CD4-positive, alpha-beta T cell treated with Interleukin-15 for 4 hours (primary cell): Measurements from ENCODE around the gene RANBP9.

Experiments used
- DNase-seq: peaks from one replicate; pipeline ENCODE4 v3.0.0-alpha.2; 2020; ENCODE audit warnings: low spot score

Gene RANBP9

DNA sequence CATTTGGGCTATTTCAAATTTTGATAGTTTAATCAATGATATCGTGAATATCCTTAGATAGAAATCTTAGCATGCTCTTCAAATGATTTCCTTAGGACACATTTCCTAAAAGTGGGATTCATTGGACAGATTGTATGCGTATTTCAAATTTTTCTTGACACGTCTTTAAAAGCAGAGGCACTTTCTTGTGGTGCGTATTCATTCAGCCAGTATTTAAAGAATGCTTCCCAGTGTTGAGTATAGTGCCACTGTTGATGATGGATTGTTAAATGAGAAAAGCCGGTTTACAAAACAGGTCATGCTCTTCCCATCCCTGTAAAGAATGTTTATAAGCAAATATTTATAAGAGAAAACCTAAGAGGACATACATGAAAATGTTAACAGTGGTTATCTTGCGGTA, 111.6 kb downstream of the RANBP9 start:
- no peak for DNase-seq

DNA sequence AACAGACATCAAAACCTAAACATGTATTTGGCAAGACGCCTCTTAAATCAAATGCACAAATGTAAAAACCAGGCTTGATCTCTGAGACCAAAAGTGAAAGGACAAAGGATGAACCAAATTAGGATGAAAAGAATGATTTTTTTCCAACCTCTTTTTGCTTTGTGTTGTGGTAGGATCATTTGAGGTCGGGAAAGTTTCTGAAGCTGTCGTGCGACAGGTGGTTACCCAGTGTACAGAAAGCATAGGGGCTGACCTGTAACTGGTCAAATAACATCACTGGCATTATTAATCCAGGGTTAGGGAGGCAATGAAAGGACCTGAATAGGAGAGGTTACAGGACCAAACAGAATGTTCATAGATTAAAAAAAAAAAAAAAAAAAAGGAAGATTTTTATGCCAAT, 114.6 kb downstream of the RANBP9 start:
- DNase-seq: no peak

DNA sequence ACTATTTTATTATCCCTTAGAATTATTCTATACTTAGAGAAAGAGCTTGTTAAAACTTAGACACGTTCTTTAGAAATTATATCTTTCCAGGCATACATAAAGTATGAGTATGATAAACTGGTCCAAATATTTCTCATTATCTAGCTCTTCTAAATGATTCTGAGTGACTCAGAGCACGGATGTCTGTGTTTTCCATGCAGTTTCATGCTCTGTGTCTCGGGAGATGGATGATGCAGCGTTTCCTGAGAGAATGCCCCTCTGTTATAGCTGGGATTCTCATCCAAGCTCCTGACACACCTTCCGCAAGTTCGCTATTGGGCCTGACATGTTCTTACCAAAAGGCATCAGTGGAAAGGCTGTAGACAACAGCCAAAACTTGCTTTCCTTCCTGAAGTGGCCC, 117.9 kb downstream of the RANBP9 start:
- no peak for DNase-seq

DNA sequence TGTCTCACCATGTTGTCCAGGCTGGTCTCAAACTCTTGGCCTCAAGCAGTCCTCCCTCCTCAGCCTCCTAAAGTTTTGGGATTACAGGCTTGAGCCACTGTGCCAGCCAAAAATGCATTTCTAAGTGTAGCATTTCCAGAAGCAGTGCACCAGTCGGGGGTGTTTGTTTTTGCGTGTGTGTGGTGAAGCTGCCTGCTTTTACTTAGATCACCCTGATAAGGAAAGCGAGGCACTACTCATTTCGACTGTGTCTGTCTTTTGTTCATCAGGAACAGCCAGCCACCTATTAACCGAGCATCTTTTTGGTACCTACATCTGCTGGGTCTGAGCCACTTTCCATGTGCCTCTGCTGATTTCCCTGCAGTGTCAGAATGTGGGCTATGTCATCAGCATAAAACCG, 118.5 kb downstream of the RANBP9 start:
- DNase-seq: no peak

DNA sequence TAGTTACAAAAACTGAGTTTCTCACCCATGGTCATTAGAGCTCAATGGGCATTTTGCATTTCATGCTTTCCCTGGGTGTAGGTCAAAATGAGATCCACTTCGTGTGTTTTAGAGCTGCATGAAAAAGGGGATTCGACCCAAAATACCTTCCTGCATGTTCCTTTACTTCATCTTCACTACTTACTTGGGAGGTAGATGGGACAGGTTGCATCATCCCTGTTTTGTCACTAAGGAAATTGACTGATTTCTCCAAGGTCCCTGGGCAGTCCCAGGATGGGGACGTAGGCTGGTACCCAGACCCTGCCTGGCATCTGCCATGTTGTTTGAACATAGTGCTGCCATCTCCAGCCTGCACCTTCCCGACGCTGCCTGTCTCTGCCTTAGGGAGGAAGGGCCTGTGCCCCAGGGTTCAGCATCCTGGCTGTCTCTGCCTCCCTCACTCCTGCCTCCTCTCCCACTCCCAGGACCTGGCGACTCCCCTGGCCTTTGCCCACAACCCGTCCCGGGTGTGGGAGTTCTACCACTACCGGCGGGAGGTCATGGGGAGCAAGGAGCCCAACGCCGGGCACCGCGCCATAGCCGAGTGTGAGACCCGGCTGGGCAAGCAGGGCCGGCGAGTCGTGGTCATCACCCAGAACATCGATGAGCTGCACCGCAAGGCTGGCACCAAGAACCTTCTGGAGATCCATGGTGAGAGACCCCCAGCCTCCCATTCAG, 120.3 kb downstream of the RANBP9 start:
- DNase-seq: no peak

DNA sequence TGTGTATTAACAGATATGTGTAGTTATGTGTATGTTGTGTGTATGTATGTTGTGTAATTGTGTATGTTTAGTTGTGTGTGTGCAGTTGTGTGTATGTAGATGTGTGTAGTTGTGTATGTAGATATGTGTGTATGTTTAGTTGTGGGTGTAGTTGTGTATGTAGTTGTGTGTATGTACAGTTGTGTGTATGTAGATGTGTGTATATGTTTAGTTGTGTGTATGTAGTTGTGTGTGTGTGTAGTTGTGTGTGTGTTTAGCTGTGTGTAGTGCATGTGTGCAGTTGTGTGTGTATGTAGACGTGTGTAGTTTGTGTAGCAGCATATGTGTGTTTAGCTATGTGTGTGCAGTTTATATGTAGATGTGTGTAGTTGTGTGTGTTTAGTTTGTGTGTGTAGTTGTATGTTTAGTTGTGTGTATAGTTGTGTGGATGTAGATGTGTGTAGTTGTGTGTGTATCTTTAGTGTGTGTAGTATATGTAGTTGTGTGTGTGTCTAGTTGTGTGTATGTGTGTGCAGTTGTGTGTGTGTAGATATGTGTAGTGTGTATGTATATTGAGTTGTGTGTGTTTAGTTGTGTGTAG, 121.0 kb downstream of the RANBP9 start:
- no peak for DNase-seq

DNA sequence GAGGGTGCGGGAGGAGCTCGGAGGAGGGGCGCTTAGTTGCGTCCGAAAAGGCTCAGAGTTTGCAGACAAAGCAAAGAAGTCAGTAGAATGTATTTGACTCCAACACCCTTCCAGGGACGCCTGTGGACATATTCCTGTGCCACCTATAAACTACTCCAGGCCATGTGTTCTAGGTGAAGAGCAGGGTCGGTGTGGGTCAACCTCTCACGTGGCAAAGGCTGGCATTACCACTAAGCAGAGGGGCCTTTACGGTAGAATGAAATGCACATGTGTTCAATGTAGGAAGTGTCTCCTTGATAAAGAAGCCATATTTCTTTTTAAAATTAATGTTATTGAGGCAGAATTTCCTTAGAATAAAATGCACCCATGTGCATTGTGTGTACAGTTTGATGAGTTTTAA, 121.8 kb downstream of the RANBP9 start:
- no peak for DNase-seq

DNA sequence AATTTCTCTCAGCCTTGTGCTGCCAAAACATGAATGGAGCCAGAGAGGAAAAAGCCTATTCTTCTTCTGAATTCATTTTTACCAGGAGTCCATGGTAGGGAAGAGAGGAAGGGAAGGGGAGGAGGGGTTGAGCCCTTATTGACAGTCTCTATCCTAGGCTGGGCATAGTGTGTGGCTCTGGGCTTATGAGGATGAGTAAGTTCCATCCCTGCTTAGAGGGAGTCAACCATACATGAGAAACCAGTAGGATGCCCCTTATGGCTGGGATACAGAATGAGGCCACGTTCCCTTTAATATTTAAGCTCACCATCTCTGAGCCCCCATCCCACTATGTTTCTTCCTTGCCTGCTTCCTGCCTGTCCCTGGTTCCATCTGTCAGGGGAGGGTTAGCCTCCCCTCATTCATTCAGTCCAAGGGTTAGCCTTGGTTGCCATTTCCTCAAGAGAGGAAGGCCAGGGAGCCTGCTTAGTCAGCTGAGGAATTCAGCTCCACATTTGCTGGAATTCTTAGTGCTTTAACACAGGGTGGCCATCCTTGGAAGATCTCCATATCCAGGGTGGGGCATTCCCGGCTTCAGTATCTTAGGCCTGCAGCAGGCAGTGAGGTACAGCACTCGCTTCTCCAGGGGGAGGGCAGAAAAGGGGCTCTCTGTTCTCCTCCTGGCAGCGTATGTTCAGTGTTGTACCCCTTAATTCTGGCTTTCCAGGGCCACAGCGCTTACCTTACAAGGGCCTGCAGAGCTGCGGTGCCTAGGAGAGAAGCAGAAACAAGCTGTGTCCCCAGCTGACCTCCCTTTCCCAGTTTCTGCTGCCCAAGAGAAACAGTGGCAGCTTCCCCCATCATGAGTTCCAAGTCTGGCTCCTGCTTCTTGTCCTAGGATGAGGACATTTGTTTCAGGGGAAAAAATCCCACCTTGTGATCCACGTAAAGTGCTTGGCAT, 124.8 kb downstream of the RANBP9 start:
- no peak for DNase-seq

DNA sequence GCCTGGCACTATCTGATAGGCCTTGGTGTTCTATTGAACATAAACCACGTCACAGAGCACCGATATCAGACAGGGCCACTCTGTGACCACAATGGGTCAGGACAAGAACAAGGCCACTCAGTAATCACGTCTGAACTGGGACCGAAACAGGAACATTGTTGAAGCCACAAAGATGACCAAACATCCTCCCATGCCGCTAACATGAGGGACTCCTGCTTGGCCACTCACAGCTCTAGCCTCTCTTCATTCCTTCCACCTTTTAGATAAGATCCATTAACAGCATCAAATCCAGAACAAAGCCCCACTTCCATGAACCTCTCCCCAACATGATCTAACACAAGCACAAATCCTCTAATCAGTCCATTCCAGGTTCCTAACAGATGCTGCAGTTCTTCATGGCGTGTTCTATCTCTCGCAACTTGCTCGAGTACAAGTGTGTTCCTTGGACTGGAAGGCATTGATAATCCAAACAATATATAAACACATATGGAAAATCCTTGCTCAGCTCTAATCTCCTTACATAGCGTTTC, 129.9 kb downstream of the RANBP9 start:
- no peak for DNase-seq

DNA sequence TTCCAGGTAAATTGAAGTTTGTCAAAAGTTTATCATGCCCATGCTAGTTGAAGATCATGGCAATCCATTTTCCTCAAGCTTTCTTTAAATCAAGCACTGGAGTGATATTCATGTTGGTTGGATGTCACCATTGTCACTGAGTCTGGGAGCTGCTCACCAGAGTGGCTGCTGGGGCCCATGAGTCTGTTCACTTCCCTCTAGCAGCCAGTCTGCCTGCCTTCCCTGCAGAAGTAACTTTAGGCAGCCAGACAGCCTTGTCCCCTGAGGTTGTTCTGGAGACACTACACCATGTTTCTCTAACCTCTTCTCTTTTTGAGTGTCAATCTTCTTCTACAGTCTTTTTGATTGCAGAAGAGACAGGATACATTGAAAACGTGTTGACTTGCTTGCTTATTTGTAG, 131.7 kb downstream of the RANBP9 start:
- DNase-seq: no peak

DNA sequence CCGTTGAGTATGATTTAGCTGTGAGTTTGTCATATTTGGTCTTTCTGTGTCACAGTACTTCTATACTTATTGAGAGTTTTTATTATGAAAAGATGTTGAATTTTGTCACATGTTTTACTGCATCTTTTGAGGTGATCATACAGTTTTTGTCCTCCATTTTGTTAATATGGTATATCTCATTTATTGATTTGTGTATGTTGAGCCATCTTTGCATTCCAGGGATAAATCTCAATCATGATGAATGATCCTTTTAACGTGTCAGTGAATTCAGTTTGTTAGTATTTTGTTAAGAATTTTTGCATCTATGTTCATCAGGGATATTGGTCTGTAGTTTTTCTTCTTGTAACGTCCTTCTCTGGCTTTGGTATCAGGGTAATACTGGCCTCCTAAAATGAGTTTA, 133.7 kb downstream of the RANBP9 start:
- DNase-seq: no peak

DNA sequence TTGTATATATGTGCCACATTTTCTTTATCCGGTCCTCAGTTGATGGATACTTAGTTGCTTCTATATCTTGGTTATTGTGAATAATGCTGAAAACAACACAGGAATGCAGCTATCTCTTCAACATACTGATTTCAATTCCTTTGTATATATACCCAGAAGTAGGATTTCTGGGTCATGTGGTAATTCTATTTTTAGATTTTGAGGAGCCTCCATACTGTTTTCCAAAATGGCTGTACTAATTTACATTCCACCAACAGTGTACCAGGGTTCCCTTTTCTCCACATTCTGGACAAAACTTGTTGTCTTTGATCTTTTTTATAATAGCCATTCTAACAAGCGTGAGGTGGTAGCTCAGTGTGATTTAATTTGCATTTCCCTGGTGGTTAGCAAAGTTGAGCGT, 135.6 kb downstream of the RANBP9 start:
- DNase-seq: no peak

DNA sequence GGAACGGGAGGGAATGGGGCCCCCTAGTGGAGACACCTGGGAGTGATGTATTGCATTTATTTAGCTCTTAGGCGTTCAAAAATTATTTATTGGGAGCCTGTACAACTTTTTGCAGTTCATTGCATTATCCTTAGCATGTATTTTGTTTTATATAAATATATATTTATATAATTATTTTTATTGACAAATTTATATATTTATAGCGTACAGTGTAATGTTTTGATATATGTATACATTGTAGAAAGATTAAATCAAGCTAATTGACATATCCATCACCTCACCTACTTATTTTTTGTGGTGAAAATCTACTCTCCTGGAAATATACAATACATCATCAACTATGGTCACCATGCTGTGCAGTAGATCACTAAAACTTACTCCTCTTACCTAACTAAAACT, 136.3 kb downstream of the RANBP9 start:
- no peak for DNase-seq

DNA sequence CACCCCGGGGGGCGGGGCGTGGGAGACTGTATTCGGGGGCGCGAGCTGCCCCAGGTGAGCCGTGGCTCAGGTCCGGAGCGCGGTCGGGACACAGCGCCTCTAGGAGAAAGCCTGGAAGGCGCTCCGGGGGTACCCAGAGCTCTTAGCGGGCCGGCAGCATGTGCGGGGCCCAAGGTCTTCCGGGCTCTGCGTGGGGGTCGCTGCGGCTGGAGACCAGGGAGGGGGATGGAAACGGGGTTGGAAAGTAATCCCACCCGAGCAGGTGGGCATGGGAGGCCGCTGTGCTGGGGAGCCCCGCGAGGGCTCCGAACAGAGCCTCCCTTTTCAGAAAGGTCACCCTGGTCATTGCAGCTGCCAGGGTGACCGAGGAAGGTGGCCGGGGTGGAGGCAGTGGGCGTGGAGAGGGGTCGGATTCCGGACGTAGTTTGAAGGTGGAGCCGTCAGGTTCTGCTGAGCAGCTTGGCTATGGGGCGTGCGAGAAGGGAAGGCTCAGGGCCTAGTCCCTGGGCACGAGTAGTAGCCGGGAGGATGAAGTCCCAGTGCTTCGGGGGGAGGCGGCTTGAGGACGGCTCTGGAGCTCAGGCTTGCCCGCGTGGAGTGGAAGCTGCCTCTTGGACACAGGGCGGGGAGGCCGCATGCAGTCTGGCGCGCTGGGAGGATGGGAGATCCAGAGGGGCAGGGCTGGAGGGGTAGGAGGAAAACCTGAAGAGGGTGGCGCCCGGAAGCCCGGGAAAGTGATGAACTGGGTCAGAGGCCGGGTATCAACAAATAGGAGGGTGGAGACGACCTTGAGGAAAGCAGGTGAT, 136.9 kb downstream of the RANBP9 start, which contains the start of gene SIRT5:
TSS of gene SIRT5 (plus strand) at position 31 of the 806 bp plus-strand sequence. CDS start 9,510 bp downstream, outside the sequence.
- peak; percentile 77 for DNase-seq

DNA sequence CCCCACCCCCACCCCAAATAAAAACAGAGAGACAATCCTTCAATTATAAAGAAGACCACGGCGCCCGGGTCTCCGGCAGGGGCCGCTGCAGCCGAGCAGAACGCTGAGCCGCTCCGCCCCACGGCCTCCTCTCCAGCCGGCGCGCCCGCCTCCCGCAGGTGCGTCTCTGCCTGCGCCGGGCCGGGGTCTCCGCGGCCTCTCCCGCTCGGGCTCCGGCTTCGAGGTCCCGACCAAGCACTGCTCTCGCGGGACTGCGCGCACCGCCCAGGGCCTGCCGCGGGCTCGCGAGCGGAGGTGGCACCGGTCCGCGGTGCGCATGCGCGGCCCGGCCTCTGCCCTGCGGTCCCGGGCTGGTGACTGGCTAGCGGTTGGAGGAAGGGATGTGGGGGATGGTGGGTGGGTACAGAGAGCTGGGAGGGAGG, 137.5 kb downstream of the RANBP9 start:
- DNase-seq: peak; percentile 93

DNA sequence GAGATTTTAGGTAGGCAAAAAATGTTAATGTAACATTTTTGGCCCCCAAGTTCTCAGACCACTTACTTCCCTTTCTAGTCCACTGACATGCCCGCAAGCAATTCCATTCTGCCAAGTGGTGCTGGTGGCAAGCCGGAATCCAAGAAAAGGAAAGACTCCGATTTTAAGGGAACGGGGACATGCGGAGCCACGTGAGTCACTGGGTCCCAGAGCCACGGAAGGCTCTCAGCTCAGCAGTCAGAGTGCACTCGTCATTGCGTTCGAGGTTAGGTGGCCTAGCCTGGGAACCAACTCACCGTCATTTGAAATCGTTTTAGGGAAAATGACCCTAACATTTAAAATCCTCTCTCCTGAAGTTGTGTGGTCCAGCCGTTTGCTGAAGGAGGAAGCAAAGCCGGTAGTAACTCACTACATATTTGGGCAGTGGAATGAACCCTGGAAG, 137.9 kb downstream of the RANBP9 start:
- DNase-seq: peak; percentile 3

DNA sequence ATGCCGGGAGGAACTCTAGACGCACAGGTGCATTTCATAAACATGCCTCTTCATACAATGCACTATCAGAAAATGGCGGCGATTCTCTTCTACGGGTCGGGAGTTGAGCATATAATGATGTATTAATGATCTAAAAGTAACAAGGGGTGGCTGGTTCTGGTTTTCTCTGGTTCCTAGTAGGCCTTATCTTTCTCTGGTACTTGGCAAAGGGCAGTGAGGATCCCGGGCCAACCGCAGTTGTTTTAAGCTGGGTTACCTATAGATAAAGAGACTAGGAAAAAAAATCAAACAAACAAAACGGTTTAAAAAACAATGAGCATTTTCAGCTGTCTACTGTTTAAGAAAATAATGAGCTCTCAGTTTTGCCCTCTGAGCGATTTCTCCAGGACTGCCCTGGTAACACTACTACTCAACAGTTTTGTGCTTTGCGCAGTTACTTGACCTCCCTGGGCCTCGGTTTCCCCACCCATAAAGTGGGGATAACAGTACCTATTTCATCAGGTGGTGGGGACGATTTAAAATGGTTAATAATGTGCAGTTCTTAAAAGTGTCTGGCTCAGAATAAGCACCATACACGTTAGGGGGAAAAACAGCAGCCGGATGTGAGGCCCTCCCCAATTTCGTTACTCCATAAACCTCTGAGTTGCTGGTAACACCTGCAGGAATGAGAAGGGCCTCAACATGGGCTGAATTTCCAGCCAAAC, 138.5 kb downstream of the RANBP9 start:
- DNase-seq: no peak

DNA sequence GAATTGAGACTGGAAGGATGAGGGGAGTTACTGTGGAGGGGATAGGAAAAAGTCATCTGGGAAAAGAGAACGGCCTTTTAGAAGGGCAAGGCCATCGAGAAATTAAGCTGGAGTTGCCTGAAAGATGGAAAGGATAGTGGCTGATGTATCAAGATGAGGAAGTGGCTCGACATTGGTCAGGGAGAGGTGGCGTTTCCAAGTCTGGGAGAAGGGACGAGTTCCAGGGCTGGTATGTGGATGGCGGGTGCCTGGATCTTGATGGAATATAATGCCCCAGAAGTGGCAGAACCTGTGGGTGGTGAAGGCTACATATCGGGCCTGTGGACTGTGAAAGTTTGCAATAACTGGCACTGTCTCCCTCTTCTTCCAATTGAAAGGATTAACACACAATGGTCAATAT, 139.4 kb downstream of the RANBP9 start:
- no peak for DNase-seq
